Esophagus muscularis mucosa (tissue), 4 donors: ENCODE data around the gene AACS. TPM values are rescaled to one million over a fixed set of nuclear protein-coding genes. Genes with fewer than 3 reads are reported as not detected.

Source experiments
- DNase-seq: peaks from one replicate; pipeline ENCODE4 v3.0.0-alpha.2; 2017; ENCODE audit errors: extremely low spot score
- H3K27ac ChIP-seq, 4 donors: fragments of 200-600 bp; sonication (generic); replicated peaks in 1 of 4; 1 replicate in 3 of 4; 2 replicates in 1 of 4; pipeline ENCODE4 v1.5.1; 2016 to 2019; ENCODE audit warnings: mild to moderate bottlenecking in 1 of 4
- H3K27me3 ChIP-seq, 4 donors: fragments of 200-600 bp; sonication (generic); one replicate each; pipeline versions ENCODE4 v1.5.1 to v1.6.0; 2016 to 2019
- H3K36me3 ChIP-seq, 4 donors: fragments of 200-600 bp; sonication (generic); one replicate each; pipeline ENCODE4 v1.5.1; 2016 to 2019
- H3K4me1 ChIP-seq, 4 donors: fragments of 200-600 bp; sonication (generic); one replicate each; pipeline ENCODE4 v1.5.1; 2016 to 2019
- H3K4me3 ChIP-seq, 4 donors: fragments of 200-600 bp; sonication (generic); 1 replicate in 2 of 4; 2 replicates in 2 of 4; pipeline ENCODE4 v1.5.1; 2016 to 2019; ENCODE audit warnings: mild to moderate bottlenecking in 4 of 4, moderate library complexity in 1 of 4
- H3K9me3 ChIP-seq, 4 donors: fragments of 200-600 bp; sonication (generic); 1 replicate in 3 of 4; 2 replicates in 1 of 4; pipeline ENCODE4 v1.5.1; 2016 to 2019
- CTCF ChIP-seq, 3 experiments: fragments of 200-600 bp in 2 of 3; fragments of 450-650 bp in 1 of 3; sonication (generic) in 2 of 3; IDR thresholded peaks; one replicate each; pipeline ENCODE4 v1.5.1; 2017 to 2019; ENCODE audit warnings: antibody characterized with exemption in 3 of 3, mild to moderate bottlenecking in 2 of 3, moderate library complexity in 1 of 3
- EP300 ChIP-seq: sonication (generic); formaldehyde crosslinking; IDR thresholded peaks from one replicate; pipeline ENCODE4 v1.6.1; 2017; ENCODE audit warnings: antibody characterized with exemption
- POLR2A ChIP-seq: fragments of 450-650 bp; IDR thresholded peaks from one replicate; pipeline ENCODE4 v1.6.1; 2017; ENCODE audit warnings: antibody characterized with exemption, moderate library complexity, mild to moderate bottlenecking, low read depth
- POLR2AphosphoS5 ChIP-seq, 2 donors: sonication (generic); formaldehyde crosslinking; IDR thresholded peaks; one replicate each; pipeline ENCODE4 v1.6.1; 2017; ENCODE audit warnings: antibody characterized with exemption in 2 of 2
- WGBS: methylation state at CpG from one replicate; pipeline ENCODE4 v1.1.5; 2018; 5-methylcytosine and 5-hydroxymethylcytosine counted together
- intact Hi-C: fragments of 100-400 bp; cut with DNase I; formaldehyde crosslinking; loops from one replicate; pipeline ENCODE4 v1.15.1; 2023
- total RNA-seq, 4 donors: library from RNA; depleted of rRNA; stranded (reverse); fragments of >200 nt; gene quantifications; one replicate each; pipeline versions ENCODE4 v1.1.0 to v1.2.1, GENCODE V29; 2016

The AACS gene
- total RNA-seq, 4 donors from 2014 or later, result 10.2 to 16.7 (median 13.9) TPM

- Histone ChIP-seq H3K9me3 (no peaks in the 10 kb centered on the region), H3K27ac (no peak overlapping the region), H3K27me3 (no peaks in the 10 kb centered on the region), H3K4me1 (no peaks in the 10 kb centered on the region), H3K4me3 (no peak overlapping the region), H3K36me3 (peaks cover 0 to 5% (median 0%) of the 10 kb centered on the region in 4 donors)
- intact Hi-C loops, result no loop called here
- 92% methylated on average over 4 of the region's 9 CpGs for WGBS
- DNase-seq, result no peak
- TF ChIP-seq POLR2A, result no peak
- TF ChIP-seq CTCF (IDR thresholded peaks at IDR 0.05), result no peak
- no peak for TF ChIP-seq POLR2AphosphoS5 (IDR thresholded peaks at IDR 0.05)
- TF ChIP-seq EP300, result no peak
Measured at GRCh38 chr12:125021096-125021495, 44.1 kb upstream of the AACS start.

GRCh38 chr12:125021771-125022170, 43.5 kb upstream of the AACS start:
- peaks cover 0 to 5% (median 0%) of the 10 kb centered on the region in 4 donors for H3K36me3 ChIP-seq
- no peaks in the 10 kb centered on the region for H3K4me1 ChIP-seq
- 90% methylated on average over 5 of the region's 5 CpGs for WGBS
- no peak for DNase-seq
- no peaks in the 10 kb centered on the region for H3K9me3 ChIP-seq
- intact Hi-C loops, result no loop called here
- no peaks in the 10 kb centered on the region for H3K27me3 ChIP-seq
- no peak overlapping the region for H3K27ac ChIP-seq
- TF ChIP-seq CTCF (IDR thresholded peaks at IDR 0.05) (no peak), EP300 (no peak), POLR2A (no peak), POLR2AphosphoS5 (IDR thresholded peaks at IDR 0.05) (no peak)
- H3K4me3 ChIP-seq, result no peak overlapping the region

DNA sequence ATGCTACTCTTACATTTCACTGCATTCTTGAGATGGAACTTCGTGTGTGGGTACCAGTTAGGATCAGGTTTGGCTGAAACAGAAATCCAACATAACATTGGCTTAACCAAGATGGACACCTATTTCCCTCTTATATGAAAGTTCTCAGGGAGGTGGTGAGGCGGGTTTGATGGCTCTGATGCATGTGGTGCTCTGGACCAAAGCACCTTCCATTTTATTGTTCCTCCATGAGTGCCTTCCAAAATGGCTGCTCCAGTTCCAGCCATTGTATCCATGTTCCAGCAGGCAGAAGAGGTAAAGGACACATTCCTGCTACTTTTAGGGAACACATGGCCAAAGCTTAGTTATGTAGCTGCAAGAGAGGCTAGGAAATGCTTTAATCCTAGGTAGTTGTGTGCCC, 42.2 kb upstream of the AACS start:
- Histone ChIP-seq H3K36me3 (peaks cover 0 to 5% (median 0%) of the 10 kb centered on the region in 4 donors), H3K27me3 (no peaks in the 10 kb centered on the region), H3K9me3 (no peaks in the 10 kb centered on the region), H3K27ac (no peak overlapping the region), H3K4me3 (no peak overlapping the region), H3K4me1 (no peaks in the 10 kb centered on the region)
- DNase-seq, result no peak
- TF ChIP-seq POLR2A, result no peak
- no peak for TF ChIP-seq EP300
- no peak for TF ChIP-seq CTCF (IDR thresholded peaks at IDR 0.05)
- no peak for TF ChIP-seq POLR2AphosphoS5 (IDR thresholded peaks at IDR 0.05)
- intact Hi-C loops, result no loop called here
- WGBS, result 100% methylated on average over 2 of the region's 2 CpGs

- whole genome bisulfite sequencing, result 92% methylated on average over 41 of the region's 43 CpGs
- H3K4me3 ChIP-seq, result no peak overlapping the region
- no peaks in the 10 kb centered on the region for H3K4me1 ChIP-seq
- peaks cover 0 to 5% (median 0%) of the 10 kb centered on the region in 4 donors for H3K36me3 ChIP-seq
- intact Hi-C loops, result no loop called here
- DNase-seq, result no peak
- H3K27me3 ChIP-seq, result no peaks in the 10 kb centered on the region
- no peak overlapping the region for H3K27ac ChIP-seq
- TF ChIP-seq EP300, result no peak
- no peak for TF ChIP-seq POLR2AphosphoS5 (IDR thresholded peaks at IDR 0.05)
- no peak for TF ChIP-seq POLR2A
- TF ChIP-seq CTCF (IDR thresholded peaks at IDR 0.05), result no peak
- no peaks in the 10 kb centered on the region for H3K9me3 ChIP-seq
Measured at GRCh38 chr12:125024949-125025563, 40.2 kb upstream of the AACS start.
